ENCODE measurements around the gene VPS8.

VPS8 gene

GRCh38 chr3:184815046-184815930, 3.3 kb downstream of the VPS8 start:
- no peak overlapping the region for H3K9ac ChIP-seq
- no peak for TF ChIP-seq CTCF (conservative IDR thresholded peaks at IDR 0.05; ENCODE audit: low read depth, low read length)
- no peaks in the 10 kb centered on the region for H3K27me3 ChIP-seq (ENCODE audit: insufficient read depth, low read depth)

GRCh38 chr3:184816614-184817013, 4.6 kb downstream of the VPS8 start:
- Histone ChIP-seq H4K20me1 (ENCODE audit: insufficient read depth) (no peaks in the 10 kb centered on the region), H3K4me1 (ENCODE audit: low read depth, poor library complexity, severe bottlenecking) (peaks cover 5% of the 10 kb centered on the region), H3K27me3 (ENCODE audit: insufficient read depth, low read depth) (no peaks in the 10 kb centered on the region), H3K27ac (no peak overlapping the region), H3K36me3 (ENCODE audit: insufficient read depth) (no peaks in the 10 kb centered on the region), H3K4me3 (IDR thresholded peaks at IDR 0.05; ENCODE audit: insufficient read depth, low read depth, low read length) (no peak overlapping the region), H3K4me2 (no peak overlapping the region), H3K79me2 (ENCODE audit: insufficient read depth, low read depth) (no peaks in the 10 kb centered on the region), H2AFZ (ENCODE audit: low read depth) (no peak overlapping the region), H3K9ac (no peak overlapping the region)
- no peak for TF ChIP-seq CTCF (conservative IDR thresholded peaks at IDR 0.05; ENCODE audit: low read depth, low read length)

More at GRCh38 chr3:184815046-184815930, 3.3 kb downstream of the VPS8 start:
- no peak overlapping the region for H3K4me3 ChIP-seq (IDR thresholded peaks at IDR 0.05; ENCODE audit: insufficient read depth, low read depth, low read length)
- no peaks in the 10 kb centered on the region for H4K20me1 ChIP-seq (ENCODE audit: insufficient read depth)
- H3K4me1 ChIP-seq (ENCODE audit: low read depth, poor library complexity, severe bottlenecking) = peaks cover 9% of the 10 kb centered on the region
- H2AFZ ChIP-seq (ENCODE audit: low read depth) = no peak overlapping the region
- H3K27ac ChIP-seq = no peak overlapping the region
- no peaks in the 10 kb centered on the region for H3K36me3 ChIP-seq (ENCODE audit: insufficient read depth)
- no peak overlapping the region for H3K4me2 ChIP-seq
- H3K79me2 ChIP-seq (ENCODE audit: insufficient read depth, low read depth) = no peaks in the 10 kb centered on the region

- Histone ChIP-seq H3K9ac (no peak overlapping the region), H3K27me3 (ENCODE audit: insufficient read depth, low read depth) (no peaks in the 10 kb centered on the region), H4K20me1 (ENCODE audit: insufficient read depth) (no peaks in the 10 kb centered on the region), H3K36me3 (ENCODE audit: insufficient read depth) (no peaks in the 10 kb centered on the region), H3K79me2 (ENCODE audit: insufficient read depth, low read depth) (no peaks in the 10 kb centered on the region), H3K4me1 (ENCODE audit: low read depth, poor library complexity, severe bottlenecking) (no peaks in the 10 kb centered on the region), H3K4me3 (IDR thresholded peaks at IDR 0.05; ENCODE audit: insufficient read depth, low read depth, low read length) (no peak overlapping the region), H2AFZ (ENCODE audit: low read depth) (no peak overlapping the region), H3K27ac (no peak overlapping the region), H3K4me2 (no peak overlapping the region)
- no peak for TF ChIP-seq CTCF (conservative IDR thresholded peaks at IDR 0.05; ENCODE audit: low read depth, low read length)
Measured at GRCh38 chr3:184820525-184820924, 8.6 kb downstream of the VPS8 start.

- Histone ChIP-seq H3K79me2 (ENCODE audit: insufficient read depth, low read depth) (no peaks in the 10 kb centered on the region), H4K20me1 (ENCODE audit: insufficient read depth) (no peaks in the 10 kb centered on the region), H3K4me2 (no peak overlapping the region), H3K4me1 (ENCODE audit: low read depth, poor library complexity, severe bottlenecking) (no peaks in the 10 kb centered on the region), H3K27me3 (ENCODE audit: insufficient read depth, low read depth) (no peaks in the 10 kb centered on the region), H3K9ac (no peak overlapping the region), H3K27ac (no peak overlapping the region), H3K4me3 (IDR thresholded peaks at IDR 0.05; ENCODE audit: insufficient read depth, low read depth, low read length) (no peak overlapping the region), H2AFZ (ENCODE audit: low read depth) (no peak overlapping the region), H3K36me3 (ENCODE audit: insufficient read depth) (no peaks in the 10 kb centered on the region)
- TF ChIP-seq CTCF (conservative IDR thresholded peaks at IDR 0.05; ENCODE audit: low read depth, low read length) = no peak
Measured at GRCh38 chr3:184821034-184821433, 9.1 kb downstream of the VPS8 start.
